ENCODE data around the gene ZNF346. TPM values are rescaled to one million over a fixed set of nuclear protein-coding genes. Genes with fewer than 3 reads are reported as not detected.

The ZNF346 gene
- total and polyA plus RNA-seq, 2 of the 13 experiments (the other 11 are each of a cell fraction or from before 2014, with no cell fraction given): 8.6 to 19.4 TPM

GRCh38 chr5:177094224-177095087 lies 72.0 kb downstream of the ZNF346 start (continued):
- no peak for TF ChIP-seq IRF9 (CRISPR knock-in tag; IDR thresholded peaks at IDR 0.05; ENCODE audit: borderline replicate concordance)
- TF ChIP-seq RBM39 (IDR thresholded peaks at IDR 0.05; ENCODE audit: low read depth, low read length, poor library complexity, severe bottlenecking): peak; percentile 58
- TF ChIP-seq PAX8 (CRISPR knock-in tag; IDR thresholded peaks at IDR 0.05; ENCODE audit: borderline replicate concordance): no peak
- TF ChIP-seq ZNF782 (CRISPR knock-in tag; IDR thresholded peaks at IDR 0.05; ENCODE audit: borderline replicate concordance): no peak
- TF ChIP-seq NFKB2 (CRISPR knock-in tag; IDR thresholded peaks at IDR 0.05; ENCODE audit: borderline replicate concordance): no peak
- no peak for TF ChIP-seq PITX1 (CRISPR knock-in tag; IDR thresholded peaks at IDR 0.05)
- TF ChIP-seq PBX3 (CRISPR knock-in tag; IDR thresholded peaks at IDR 0.05; ENCODE audit: borderline replicate concordance): no peak
- TF ChIP-seq NFE2L2 (IDR thresholded peaks at IDR 0.05; ENCODE audit: low read length): no peak
- no peak; the same call in 1 of the 2 replicates for TF ChIP-seq FOXP4 (CRISPR knock-in tag; IDR thresholded peaks at IDR 0.05)
- TF ChIP-seq MNT (IDR thresholded peaks at IDR 0.05): no peak
- TF ChIP-seq BATF2 (CRISPR knock-in tag; IDR thresholded peaks at IDR 0.05): no peak
- peak; percentile 51; the same call in 1 of the 2 replicates for TF ChIP-seq SOX5 (CRISPR knock-in tag; IDR thresholded peaks at IDR 0.05; ENCODE audit: borderline replicate concordance)
- TF ChIP-seq ISX (CRISPR knock-in tag; conservative IDR thresholded peaks at IDR 0.05): no peak
- TF ChIP-seq ZUFSP (CRISPR knock-in tag; IDR thresholded peaks at IDR 0.05; ENCODE audit: borderline replicate concordance): no peak
- TF ChIP-seq TBP (CRISPR knock-in tag; IDR thresholded peaks at IDR 0.05): no peak
- TF ChIP-seq MLXIP (CRISPR knock-in tag; IDR thresholded peaks at IDR 0.05; ENCODE audit: borderline replicate concordance): no peak
